ENCODE measurements around the gene BRINP2. TPM values are rescaled to one million over a fixed set of nuclear protein-coding genes. Genes with fewer than 3 reads are reported as not detected.
"Not testable (repeated sequence)": the region's sequence is repeated elsewhere in the genome, so short reads cannot be mapped to it uniquely, and the experiment has no call there.

Gene BRINP2
- total RNA-seq, 4 donors from 2014 or later = 0.16 to 2.4 (median 0.40) TPM

- no peak for TF ChIP-seq CTCF (IDR thresholded peaks at IDR 0.05)
- ATAC-seq (ENCODE audit: low FRiP score) = no peak
- no peak for DNase-seq (ENCODE audit: low spot score)
Measured at GRCh38 chr1:177315761-177316160, 145.0 kb downstream of the BRINP2 start.

- ATAC-seq (ENCODE audit: low FRiP score); DNase-seq (ENCODE audit: low spot score): not testable (repeated sequence)
Measured at GRCh38 chr1:177321434-177321833, 150.7 kb downstream of the BRINP2 start.

GRCh38 chr1:177328251-177328650, 157.5 kb downstream of the BRINP2 start:
- no peak for TF ChIP-seq CTCF (IDR thresholded peaks at IDR 0.05)

GRCh38 chr1:177329871-177330270, 159.1 kb downstream of the BRINP2 start:
- no peak for ATAC-seq (ENCODE audit: low FRiP score)
- no peak for TF ChIP-seq CTCF (IDR thresholded peaks at IDR 0.05)
- DNase-seq (ENCODE audit: low spot score) = no peak

More at GRCh38 chr1:177328251-177328650, 157.5 kb downstream of the BRINP2 start:
- DNase-seq (ENCODE audit: low spot score) (no peak), ATAC-seq (ENCODE audit: low FRiP score) (no peak)

Other genes starting within 250 kb of the BRINP2 start
- 1 to 10 TPM in 2 of 4 donors, under 1 TPM in 2; 0.13 to 3.7 (median 0.84) TPM for gene ASTN1, start 6.2 kb upstream of the BRINP2 start, total RNA-seq

Measured in omental fat pad (tissue), 4 donors.